Measurements from ENCODE around the gene MBNL1. TPM values are rescaled to one million over a fixed set of nuclear protein-coding genes. Genes with fewer than 3 reads are reported as not detected.

Gene MBNL1
- total and polyA plus RNA-seq, 5 donors: 52.7 to 160 (median 149) TPM

DNA sequence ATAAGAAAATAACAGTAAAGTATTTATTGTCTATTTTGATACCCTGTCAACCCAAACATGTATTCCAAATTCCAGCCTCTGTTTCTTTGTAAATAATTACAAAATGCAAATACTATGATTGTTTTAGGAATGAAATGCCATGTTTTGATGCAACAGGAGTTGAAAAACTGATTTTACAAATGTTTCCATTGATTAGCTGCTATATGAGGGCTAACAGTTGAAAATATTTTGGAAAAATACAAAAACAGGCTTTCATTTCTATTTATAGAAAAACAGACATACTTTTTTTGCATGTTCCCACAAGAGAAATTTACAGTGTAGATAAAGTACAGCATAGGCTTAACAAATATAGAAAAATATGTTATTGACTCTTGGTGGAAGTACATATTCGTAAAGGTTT, 20.0 kb downstream of the MBNL1 start:
- no peaks in the 10 kb centered on the region for H3K27me3 ChIP-seq (ENCODE audit: control insufficient read depth, insufficient read depth)
- H3K4me3 ChIP-seq (ENCODE audit: low read length): no peak overlapping the region
- ATAC-seq (no peak), DNase-seq (no peak)
- 86% methylated on average over 1 of the region's 1 CpG for WGBS
- H3K4me1 ChIP-seq (ENCODE audit: control insufficient read depth, insufficient read depth, low read length): peaks cover 2% of the 10 kb centered on the region
- H3K9me3 ChIP-seq (ENCODE audit: control insufficient read depth, low read length): no peaks in the 10 kb centered on the region
- intact Hi-C loops (cut with DNase I): no loop called here
- no peak overlapping the region for H3K27ac ChIP-seq (ENCODE audit: low read length)

DNA sequence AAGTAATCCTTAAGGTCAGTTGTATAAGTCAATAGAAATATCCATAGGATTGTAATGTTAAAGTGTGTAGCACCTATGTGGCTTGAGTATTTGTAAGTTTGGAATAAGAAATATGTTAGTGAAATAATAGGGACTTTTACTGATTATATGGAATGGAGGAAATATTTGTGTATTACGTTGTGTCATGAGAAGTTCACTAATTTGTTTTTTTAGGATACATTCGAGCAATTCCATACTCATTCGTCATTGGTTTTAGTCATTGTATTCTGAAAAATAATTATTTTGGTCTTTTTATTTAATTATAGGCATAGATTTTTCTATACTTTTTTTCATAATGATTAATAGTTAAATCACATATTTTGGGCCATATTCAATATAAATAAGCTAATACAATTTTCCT, 21.0 kb downstream of the MBNL1 start:
- Histone ChIP-seq H3K9me3 (ENCODE audit: control insufficient read depth, low read length) (no peaks in the 10 kb centered on the region), H3K4me3 (ENCODE audit: low read length) (no peak overlapping the region), H3K4me1 (ENCODE audit: control insufficient read depth, insufficient read depth, low read length) (peaks cover 2% of the 10 kb centered on the region), H3K27me3 (ENCODE audit: control insufficient read depth, insufficient read depth) (no peaks in the 10 kb centered on the region), H3K27ac (ENCODE audit: low read length) (no peak overlapping the region)
- WGBS: 91% methylated on average over 3 of the region's 3 CpGs
- DNase-seq (no peak), ATAC-seq (no peak)
- intact Hi-C loops (cut with DNase I): no loop called here

- H3K4me1 ChIP-seq (ENCODE audit: control insufficient read depth, insufficient read depth, low read length): peaks cover 2% of the 10 kb centered on the region
- no peaks in the 10 kb centered on the region for H3K27me3 ChIP-seq (ENCODE audit: control insufficient read depth, insufficient read depth)
- DNase-seq (no peak), ATAC-seq (no peak)
- no peak overlapping the region for H3K27ac ChIP-seq (ENCODE audit: low read length)
- no peak overlapping the region for H3K4me3 ChIP-seq (ENCODE audit: low read length)
- intact Hi-C loops (cut with DNase I): no loop called here
- H3K9me3 ChIP-seq (ENCODE audit: control insufficient read depth, low read length): no peaks in the 10 kb centered on the region
These were observed 21.6 kb downstream of the MBNL1 start for GRCh38 chr3:152290374-152290773.

- no peaks in the 10 kb centered on the region for H3K27me3 ChIP-seq (ENCODE audit: control insufficient read depth, insufficient read depth)
- ATAC-seq (no peak), DNase-seq (no peak)
- no peaks in the 10 kb centered on the region for H3K9me3 ChIP-seq (ENCODE audit: control insufficient read depth, low read length)
- H3K27ac ChIP-seq (ENCODE audit: low read length): no peak overlapping the region
- H3K4me1 ChIP-seq (ENCODE audit: control insufficient read depth, insufficient read depth, low read length): peaks cover 11% of the 10 kb centered on the region
- H3K4me3 ChIP-seq (ENCODE audit: low read length): no peak overlapping the region
- WGBS: 63% methylated on average over 5 of the region's 5 CpGs
- intact Hi-C loops (cut with DNase I): no loop called here
These were observed 22.5 kb downstream of the MBNL1 start for GRCh38 chr3:152291238-152291637.

DNA sequence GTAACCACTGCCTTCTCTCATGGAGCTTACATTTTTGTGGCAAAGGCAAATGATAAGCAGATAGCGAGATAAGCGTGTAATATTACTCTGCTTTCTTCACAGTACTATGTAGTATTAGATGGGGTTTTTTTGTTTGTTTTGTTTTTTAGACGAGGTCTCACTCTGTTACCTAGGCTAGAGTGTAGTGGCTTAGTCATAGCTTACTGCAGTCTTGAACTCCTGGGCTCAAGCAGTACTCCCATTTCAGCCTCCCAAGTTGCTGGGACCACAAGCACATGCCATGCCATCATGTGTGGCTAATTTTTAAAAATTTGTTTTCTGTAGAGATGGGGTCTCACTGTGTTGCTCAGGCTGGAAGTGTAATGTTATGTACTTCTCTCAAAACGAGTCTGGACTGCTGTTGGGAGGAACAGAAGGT, 22.9 kb downstream of the MBNL1 start:
- WGBS: 74% methylated on average over 4 of the region's 4 CpGs
- intact Hi-C loops (cut with DNase I): no loop called here
- H3K27ac ChIP-seq (ENCODE audit: low read length): peak overlapping the region; percentile 88
- H3K27me3 ChIP-seq (ENCODE audit: control insufficient read depth, insufficient read depth): no peaks in the 10 kb centered on the region
- DNase-seq: no peak
- peaks cover 11% of the 10 kb centered on the region for H3K4me1 ChIP-seq (ENCODE audit: control insufficient read depth, insufficient read depth, low read length)
- H3K9me3 ChIP-seq (ENCODE audit: control insufficient read depth, low read length): no peaks in the 10 kb centered on the region
- H3K4me3 ChIP-seq (ENCODE audit: low read length): no peak overlapping the region
- peak; percentile 17 to 18 for ATAC-seq

GRCh38 chr3:152292366-152292765, 23.6 kb downstream of the MBNL1 start:
- H3K27ac ChIP-seq (ENCODE audit: low read length): no peak overlapping the region
- 45% methylated on average over 3 of the region's 3 CpGs for WGBS
- H3K27me3 ChIP-seq (ENCODE audit: control insufficient read depth, insufficient read depth): no peaks in the 10 kb centered on the region
- ATAC-seq (peak in 1 of 2 donors; percentile 11), DNase-seq (no peak)
- H3K9me3 ChIP-seq (ENCODE audit: control insufficient read depth, low read length): no peaks in the 10 kb centered on the region
- no peak overlapping the region for H3K4me3 ChIP-seq (ENCODE audit: low read length)
- intact Hi-C loops (cut with DNase I): no loop called here
- H3K4me1 ChIP-seq (ENCODE audit: control insufficient read depth, insufficient read depth, low read length): peaks cover 11% of the 10 kb centered on the region

GRCh38 chr3:152293347-152294006, 24.7 kb downstream of the MBNL1 start:
- no peak overlapping the region for H3K4me3 ChIP-seq (ENCODE audit: low read length)
- 44% methylated on average over 1 of the region's 1 CpG for WGBS
- H3K4me1 ChIP-seq (ENCODE audit: control insufficient read depth, insufficient read depth, low read length): peaks cover 11% of the 10 kb centered on the region
- H3K27ac ChIP-seq (ENCODE audit: low read length): no peak overlapping the region
- intact Hi-C loops (cut with DNase I): no loop called here
- H3K27me3 ChIP-seq (ENCODE audit: control insufficient read depth, insufficient read depth): no peaks in the 10 kb centered on the region
- no peaks in the 10 kb centered on the region for H3K9me3 ChIP-seq (ENCODE audit: control insufficient read depth, low read length)
- DNase-seq (no peak), ATAC-seq (no peak)

DNA sequence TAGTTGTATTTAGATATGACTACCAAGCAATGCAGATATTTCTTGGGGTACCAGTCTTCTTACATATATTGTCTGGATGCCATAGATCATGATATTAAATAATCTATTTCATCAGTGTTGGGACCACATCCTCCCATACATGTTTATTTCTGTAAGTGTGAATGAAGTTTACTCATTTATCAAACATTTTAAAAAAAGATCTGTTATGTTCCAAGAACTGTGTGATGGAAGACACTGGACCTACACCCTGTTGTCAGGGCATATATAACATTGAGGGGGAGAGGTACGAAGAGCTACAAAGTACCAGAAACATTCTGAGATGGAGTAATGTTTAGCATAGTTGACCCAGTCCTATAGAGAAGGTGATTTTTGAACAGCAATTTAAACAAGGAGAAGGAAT, 26.6 kb downstream of the MBNL1 start:
- Histone ChIP-seq H3K9me3 (ENCODE audit: control insufficient read depth, low read length) (no peaks in the 10 kb centered on the region), H3K4me1 (ENCODE audit: control insufficient read depth, insufficient read depth, low read length) (peaks cover 13% of the 10 kb centered on the region), H3K27me3 (ENCODE audit: control insufficient read depth, insufficient read depth) (no peaks in the 10 kb centered on the region), H3K27ac (ENCODE audit: low read length) (no peak overlapping the region), H3K4me3 (ENCODE audit: low read length) (no peak overlapping the region)
- ATAC-seq (no peak), DNase-seq (no peak)
- WGBS: 93% methylated on average over 1 of the region's 1 CpG
- intact Hi-C loops (cut with DNase I): no loop called here

- Histone ChIP-seq H3K4me1 (ENCODE audit: control insufficient read depth, insufficient read depth, low read length) (peaks cover 13% of the 10 kb centered on the region), H3K27ac (ENCODE audit: low read length) (peak overlapping the region; percentile 32), H3K27me3 (ENCODE audit: control insufficient read depth, insufficient read depth) (no peaks in the 10 kb centered on the region), H3K4me3 (ENCODE audit: low read length) (no peak overlapping the region), H3K9me3 (ENCODE audit: control insufficient read depth, low read length) (no peaks in the 10 kb centered on the region)
- 36% methylated on average over 1 of the region's 1 CpG for WGBS
- intact Hi-C loops (cut with DNase I): no loop called here
- DNase-seq (no peak), ATAC-seq (no peak)
These were observed 27.1 kb downstream of the MBNL1 start for GRCh38 chr3:152295806-152296205.

DNA sequence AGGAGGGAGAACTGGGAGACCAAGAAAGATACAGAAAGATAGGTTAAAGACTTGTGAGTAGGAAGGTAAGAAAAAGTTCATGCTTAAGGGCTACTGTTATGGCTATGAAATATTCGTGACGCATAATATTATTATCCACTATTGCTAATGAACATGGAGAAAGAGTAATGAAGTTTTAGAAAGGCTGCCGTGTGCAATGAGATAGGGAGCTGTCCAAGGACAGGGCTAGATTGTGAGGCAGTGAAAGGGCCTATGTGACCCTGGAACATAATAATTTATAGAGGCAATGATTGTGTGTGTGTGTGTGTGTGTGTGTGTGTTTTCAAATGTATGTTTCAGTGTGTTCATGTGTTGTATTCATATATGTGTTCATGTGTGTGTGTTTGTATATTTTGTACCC, 27.7 kb downstream of the MBNL1 start:
- intact Hi-C loops (cut with DNase I): no loop called here
- Histone ChIP-seq H3K4me1 (ENCODE audit: control insufficient read depth, insufficient read depth, low read length) (peaks cover 13% of the 10 kb centered on the region), H3K9me3 (ENCODE audit: control insufficient read depth, low read length) (no peaks in the 10 kb centered on the region), H3K27ac (ENCODE audit: low read length) (peak overlapping the region; percentile 32), H3K4me3 (ENCODE audit: low read length) (no peak overlapping the region), H3K27me3 (ENCODE audit: control insufficient read depth, insufficient read depth) (no peaks in the 10 kb centered on the region)
- DNase-seq (no peak), ATAC-seq (no peak)
- WGBS: 72% methylated on average over 3 of the region's 3 CpGs

GRCh38 chr3:152296971-152297370, 28.2 kb downstream of the MBNL1 start:
- intact Hi-C loops (cut with DNase I): no loop called here
- WGBS: 83% methylated on average over 1 of the region's 1 CpG

More at GRCh38 chr3:152296971-152297370, 28.2 kb downstream of the MBNL1 start:
- Histone ChIP-seq H3K27me3 (ENCODE audit: control insufficient read depth, insufficient read depth) (no peaks in the 10 kb centered on the region), H3K27ac (ENCODE audit: low read length) (no peak overlapping the region), H3K4me3 (ENCODE audit: low read length) (no peak overlapping the region), H3K4me1 (ENCODE audit: control insufficient read depth, insufficient read depth, low read length) (peaks cover 10% of the 10 kb centered on the region), H3K9me3 (ENCODE audit: control insufficient read depth, low read length) (no peaks in the 10 kb centered on the region)
- ATAC-seq (no peak), DNase-seq (no peak)
